HG03469 (cell line): ENCODE data around the gene COPS9.

ENCODE experiments used
- ATAC-seq: cut with Tn5 transposase; IDR thresholded peaks from one replicate; pipeline ENCODE4 v1.9.1; 2021; ENCODE audit warnings: mild to moderate bottlenecking, moderate library complexity, moderate number of reproducible peaks; ENCODE audit not compliant: unreplicated experiment

Gene COPS9

GRCh38 chr2:240151477-240152031 is 15.4 kb upstream of the COPS9 start:
- ATAC-seq = no peak

- no peak for ATAC-seq
Observed at GRCh38 chr2:240149943-240150784, 14.1 kb upstream of the COPS9 start.

GRCh38 chr2:240147911-240148587 is 11.9 kb upstream of the COPS9 start:
- no peak for ATAC-seq

GRCh38 chr2:240147382-240147781 is 11.3 kb upstream of the COPS9 start:
- no peak for ATAC-seq

GRCh38 chr2:240146627-240147278 is 10.6 kb upstream of the COPS9 start:
- no peak for ATAC-seq

GRCh38 chr2:240146141-240146561 is 10.0 kb upstream of the COPS9 start:
- ATAC-seq = no peak

GRCh38 chr2:240145461-240145860 is 9.4 kb upstream of the COPS9 start:
- no peak for ATAC-seq

GRCh38 chr2:240144649-240145261 is 8.7 kb upstream of the COPS9 start:
- no peak for ATAC-seq

- ATAC-seq = no peak
Observed at GRCh38 chr2:240143801-240144648, 7.9 kb upstream of the COPS9 start.

- no peak for ATAC-seq
Observed at GRCh38 chr2:240143276-240143675, 7.2 kb upstream of the COPS9 start.

GRCh38 chr2:240142859-240143258 is 6.8 kb upstream of the COPS9 start:
- no peak for ATAC-seq

- no peak for ATAC-seq
Observed at GRCh38 chr2:240142256-240142775, 6.2 kb upstream of the COPS9 start.

- no peak for ATAC-seq
Observed at GRCh38 chr2:240141736-240142135, 5.6 kb upstream of the COPS9 start.

- ATAC-seq = no peak
Observed at GRCh38 chr2:240140920-240141319, 4.8 kb upstream of the COPS9 start.

- no peak for ATAC-seq
Observed at GRCh38 chr2:240140511-240140910, 4.4 kb upstream of the COPS9 start, which contains the start of gene OTOS. Gene OTOS (minus strand): TSS chr2:240140658. CDS start chr2:240140326, 332 bp downstream.

GRCh38 chr2:240139666-240140393 is 3.7 kb upstream of the COPS9 start:
- ATAC-seq = no peak

- ATAC-seq = no peak
Observed at GRCh38 chr2:240139011-240139441, 2.9 kb upstream of the COPS9 start.

- no peak for ATAC-seq
Observed at GRCh38 chr2:240138254-240138984, 2.3 kb upstream of the COPS9 start.
